ENCODE results near the gene NUDT1. TPM values are rescaled to one million over a fixed set of nuclear protein-coding genes. Genes with fewer than 3 reads are reported as not detected.

Gene NUDT1
- 20.1 and 28.1 TPM in 2 replicates for total RNA-seq

GRCh38 chr7:2241580-2242540, at the start of gene NUDT1, which contains the start of gene MRM2:
Gene NUDT1 (plus strand): TSS chr7:2242226. CDS start chr7:2244575, 2,349 bp downstream.
Gene MRM2 (minus strand): TSS chr7:2242205. CDS start chr7:2242169, 36 bp downstream.

DNA sequence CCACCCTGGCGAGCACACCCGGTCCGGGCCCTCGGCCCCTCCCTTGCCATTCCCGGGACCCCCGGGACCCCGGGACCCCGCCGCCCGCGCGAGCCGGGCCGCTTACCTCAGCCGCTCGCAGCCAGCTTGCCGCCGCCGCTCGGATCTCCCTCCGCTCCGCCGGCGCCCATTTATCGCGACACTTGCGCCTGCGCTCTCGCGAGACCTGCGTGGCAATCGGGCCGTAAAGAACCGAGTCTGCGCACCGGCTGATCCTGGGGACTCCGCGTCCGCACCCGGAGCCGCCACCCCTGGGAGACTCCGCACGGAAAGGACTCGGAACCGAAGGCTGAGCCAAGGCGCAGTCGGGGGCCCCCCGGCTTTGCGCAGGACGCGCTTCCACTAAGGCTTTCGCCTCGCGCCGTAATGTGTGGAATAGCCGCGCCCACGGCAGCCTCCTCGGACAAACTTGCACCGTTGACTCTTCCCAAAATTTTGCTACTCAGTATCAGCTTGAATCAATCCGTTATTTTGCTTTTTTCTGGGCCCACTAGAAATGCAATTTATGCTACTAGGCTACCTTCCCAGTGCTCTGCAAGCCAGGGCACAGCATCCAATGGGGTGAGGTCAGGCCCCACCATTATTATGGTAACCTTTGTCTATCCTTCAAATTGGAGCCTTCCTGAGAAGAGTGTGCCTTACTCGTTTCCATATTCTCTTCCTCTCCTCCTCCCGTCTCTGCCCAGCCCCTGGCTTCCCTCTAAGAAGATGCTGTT, 9.1 kb upstream of the NUDT1 start, which contains the start of gene MAD1L1:
MAD1L1 (minus strand) TSS at position 180 of the 755 bp plus-strand sequence. CDS start 2,812 bp downstream, outside the sequence.

Other genes with a start within 250 kb of the NUDT1 start
- gene MAD1L1, start 9.3 kb upstream of the NUDT1 start, total RNA-seq = 41.8 and 54.9 TPM in 2 replicates
- 17.0 and 17.5 TPM in 2 replicates for gene MRM2, start within 50 bp of the NUDT1 start, total RNA-seq
- 6.8 and 8.5 TPM in 2 replicates for gene SNX8, start 72.2 kb downstream of the NUDT1 start, total RNA-seq
- gene EIF3B, start 112.6 kb downstream of the NUDT1 start, total RNA-seq = 235 and 272 TPM in 2 replicates
- gene CHST12, start 161.4 kb downstream of the NUDT1 start, total RNA-seq = 1.3 and 10.3 TPM in 2 replicates
- not detected in 2 replicates for gene GRIFIN, start 234.2 kb downstream of the NUDT1 start, total RNA-seq

All from epithelial cell of umbilical artery (primary cell).